ENCODE data around the gene PRM2. TPM values are rescaled to one million over a fixed set of nuclear protein-coding genes. Genes with fewer than 3 reads are reported as not detected.
A peak's percentile ranks its signal among the peaks of the same experiment; 100 is the strongest.

Gene PRM2
- polyA plus RNA-seq, 5 donors = not detected

- no peak for DNase-seq
These were observed 15.7 kb downstream of the PRM2 start for GRCh38 chr16:11260596-11260966.

DNA sequence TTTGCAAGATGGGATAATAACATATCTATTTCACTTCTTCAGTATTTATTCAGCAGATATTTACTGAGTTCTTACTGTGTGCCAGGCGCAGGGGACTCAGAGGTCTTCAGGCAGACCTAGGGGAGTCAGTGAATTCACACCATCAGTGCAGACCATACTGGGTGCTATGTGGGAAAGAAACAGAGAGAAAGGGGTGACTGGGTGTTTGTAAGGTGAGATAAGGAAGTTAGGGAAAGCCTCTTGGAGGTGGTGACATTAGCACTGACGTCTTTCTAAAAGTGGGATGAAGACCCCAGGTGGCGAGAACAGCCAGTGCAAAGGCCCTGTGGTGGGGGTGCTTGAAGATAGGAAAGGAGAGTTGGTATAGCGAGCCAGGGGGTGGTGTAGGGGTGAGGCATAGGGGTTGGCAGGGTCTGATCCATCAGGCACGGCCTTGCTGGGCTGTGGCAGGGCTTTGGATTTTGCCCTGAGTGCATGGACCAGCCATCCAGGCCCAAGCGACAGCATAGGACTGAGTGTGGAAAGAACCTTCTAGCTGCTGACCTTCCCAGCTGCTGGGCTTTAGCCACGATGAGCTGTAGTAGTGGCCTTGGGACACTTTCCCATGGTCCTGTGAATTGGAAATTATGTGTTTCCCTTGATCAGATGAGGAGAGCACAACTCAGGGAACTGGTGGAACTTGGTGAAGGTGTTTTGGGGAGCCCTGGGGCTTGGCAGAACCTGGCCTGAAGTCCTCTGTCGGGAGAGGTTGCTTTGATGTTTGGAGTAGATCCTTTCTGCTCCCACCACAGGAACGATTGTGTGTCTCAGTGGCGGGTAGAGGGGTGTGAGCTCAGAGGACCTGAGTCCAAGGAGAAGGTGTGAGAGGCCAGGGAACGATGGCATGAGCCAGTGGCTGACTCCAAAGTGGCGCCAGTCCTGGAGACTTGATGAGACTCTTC, 16.4 kb downstream of the PRM2 start:
- no peak for DNase-seq

- no peak for DNase-seq
These were observed 17.5 kb downstream of the PRM2 start for GRCh38 chr16:11258553-11259492.

GRCh38 chr16:11257131-11257938, 18.9 kb downstream of the PRM2 start:
- peak; percentile 70 to 81 for DNase-seq

DNA sequence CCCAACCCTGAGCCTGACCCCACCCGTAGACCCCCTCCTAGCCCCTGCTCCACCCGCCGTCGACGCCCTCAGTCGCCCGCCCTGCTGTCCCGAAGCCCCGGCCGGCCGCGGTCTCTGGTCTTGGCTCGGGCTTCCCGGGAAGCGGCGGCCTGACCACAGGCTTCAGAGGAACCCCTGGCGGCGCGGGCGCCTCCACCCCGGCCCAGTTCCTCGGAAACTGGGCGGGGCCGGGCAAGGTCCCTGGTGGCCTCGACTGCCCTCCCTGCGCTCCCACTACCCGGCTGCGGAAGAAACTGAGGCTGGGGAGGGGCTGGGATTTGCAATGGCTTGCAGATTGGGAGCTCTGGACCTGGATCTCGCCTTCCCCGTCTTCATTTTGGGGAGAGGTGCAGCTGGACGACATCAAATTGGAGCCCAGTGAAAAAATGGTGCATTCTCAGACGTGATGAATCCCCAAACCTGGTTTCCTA, 19.6 kb downstream of the PRM2 start:
- no peak for DNase-seq

DNA sequence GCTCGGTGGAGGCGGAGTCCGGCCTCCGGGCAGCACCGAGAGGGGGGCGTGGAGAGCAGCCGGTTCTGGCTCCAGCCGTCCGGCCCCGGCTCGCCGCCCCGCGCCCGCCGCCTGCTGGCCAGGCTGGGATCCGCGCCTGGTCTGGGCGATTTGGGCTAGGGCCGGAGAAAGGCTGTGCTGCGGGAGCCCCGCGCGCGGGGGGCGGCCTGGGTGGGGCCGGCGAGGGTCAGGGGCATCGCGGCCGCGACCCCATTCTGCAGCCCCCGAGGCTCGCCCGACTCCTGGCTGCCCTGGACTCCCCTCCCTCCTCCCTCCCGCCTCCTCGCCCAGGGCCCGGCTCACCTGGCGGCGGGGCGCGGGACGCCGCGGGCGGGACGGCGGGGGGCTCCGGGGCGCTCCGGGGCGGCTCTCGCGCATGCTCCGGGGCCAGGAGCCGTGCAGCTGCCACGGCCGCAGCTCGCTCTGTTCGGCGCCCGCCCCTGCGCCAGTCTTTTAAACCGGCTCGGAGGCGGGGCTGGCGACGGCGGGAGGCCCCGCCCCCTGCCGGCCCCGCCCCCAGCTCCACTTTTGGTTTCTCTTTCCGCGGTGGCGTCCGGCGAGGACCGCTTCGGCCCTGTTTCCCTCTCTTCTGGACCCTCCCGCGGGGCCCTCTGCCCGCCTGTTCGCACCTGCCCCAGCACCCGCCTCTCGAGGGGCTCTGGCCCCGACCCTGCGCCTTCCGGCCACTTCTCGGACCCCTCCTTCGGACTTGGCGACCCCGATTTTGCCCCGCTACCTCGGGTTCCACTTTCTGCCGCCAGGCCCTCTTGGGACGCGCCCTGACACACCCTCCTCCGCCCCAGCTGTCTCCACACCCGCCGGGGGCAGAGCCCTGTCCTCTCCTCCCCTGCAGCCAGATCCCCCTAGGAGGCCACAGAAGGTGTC, 20.3 kb downstream of the PRM2 start, which contains the start of gene SOCS1:
TSS of gene SOCS1 (minus strand) at position 468 of the 924 bp plus-strand sequence. CDS start 726 bp downstream, outside the sequence.
- peak; percentile 91 for DNase-seq

- no peak for DNase-seq
These were observed 21.2 kb downstream of the PRM2 start for GRCh38 chr16:11254913-11255736.

DNA sequence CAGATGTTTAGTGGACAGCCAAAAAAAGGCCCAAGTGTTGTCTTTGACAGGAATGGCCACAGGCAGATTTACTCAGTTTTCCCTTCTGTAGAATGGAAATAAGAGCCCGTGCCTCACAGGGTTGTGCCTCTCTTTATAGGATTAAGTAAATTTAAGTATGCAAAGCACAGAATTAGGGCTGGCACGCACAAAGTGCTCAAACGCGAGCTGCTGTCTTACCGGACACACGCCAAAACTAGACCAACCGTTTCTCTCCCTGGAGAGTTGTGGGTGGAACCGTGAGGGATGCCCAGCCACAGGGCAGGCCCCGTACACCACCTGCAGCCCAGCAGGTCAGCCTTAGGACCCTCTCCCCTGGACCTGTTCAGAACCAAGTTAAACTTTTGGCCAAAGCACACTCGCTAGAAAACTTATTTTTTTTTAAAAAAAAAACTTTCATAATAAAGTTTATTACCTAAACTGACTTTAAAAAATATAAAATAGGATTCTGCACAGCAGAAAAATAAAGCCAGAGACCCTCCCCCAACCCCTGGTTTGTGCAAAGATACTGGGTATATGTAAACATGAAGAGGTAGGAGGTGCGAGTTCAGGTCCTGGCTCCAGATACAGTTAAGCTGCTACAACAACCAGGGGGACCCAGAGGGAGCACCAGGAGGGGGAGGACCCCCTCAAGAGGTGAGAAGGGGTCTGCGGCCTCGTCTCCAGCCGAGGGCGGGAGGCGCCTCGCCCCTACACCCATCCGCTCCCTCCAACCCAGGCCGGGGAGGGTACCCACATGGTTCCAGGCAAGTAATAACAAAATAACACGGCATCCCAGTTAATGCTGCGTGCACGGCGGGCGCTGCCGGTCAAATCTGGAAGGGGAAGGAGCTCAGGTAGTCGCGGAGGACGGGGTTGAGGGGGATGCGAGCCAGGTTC, 22.0 kb downstream of the PRM2 start:
- no peak for DNase-seq

- no peak for DNase-seq
These were observed 23.0 kb downstream of the PRM2 start for GRCh38 chr16:11253009-11253994.

GRCh38 chr16:11252482-11252931, 23.8 kb downstream of the PRM2 start:
- DNase-seq = no peak

DNA sequence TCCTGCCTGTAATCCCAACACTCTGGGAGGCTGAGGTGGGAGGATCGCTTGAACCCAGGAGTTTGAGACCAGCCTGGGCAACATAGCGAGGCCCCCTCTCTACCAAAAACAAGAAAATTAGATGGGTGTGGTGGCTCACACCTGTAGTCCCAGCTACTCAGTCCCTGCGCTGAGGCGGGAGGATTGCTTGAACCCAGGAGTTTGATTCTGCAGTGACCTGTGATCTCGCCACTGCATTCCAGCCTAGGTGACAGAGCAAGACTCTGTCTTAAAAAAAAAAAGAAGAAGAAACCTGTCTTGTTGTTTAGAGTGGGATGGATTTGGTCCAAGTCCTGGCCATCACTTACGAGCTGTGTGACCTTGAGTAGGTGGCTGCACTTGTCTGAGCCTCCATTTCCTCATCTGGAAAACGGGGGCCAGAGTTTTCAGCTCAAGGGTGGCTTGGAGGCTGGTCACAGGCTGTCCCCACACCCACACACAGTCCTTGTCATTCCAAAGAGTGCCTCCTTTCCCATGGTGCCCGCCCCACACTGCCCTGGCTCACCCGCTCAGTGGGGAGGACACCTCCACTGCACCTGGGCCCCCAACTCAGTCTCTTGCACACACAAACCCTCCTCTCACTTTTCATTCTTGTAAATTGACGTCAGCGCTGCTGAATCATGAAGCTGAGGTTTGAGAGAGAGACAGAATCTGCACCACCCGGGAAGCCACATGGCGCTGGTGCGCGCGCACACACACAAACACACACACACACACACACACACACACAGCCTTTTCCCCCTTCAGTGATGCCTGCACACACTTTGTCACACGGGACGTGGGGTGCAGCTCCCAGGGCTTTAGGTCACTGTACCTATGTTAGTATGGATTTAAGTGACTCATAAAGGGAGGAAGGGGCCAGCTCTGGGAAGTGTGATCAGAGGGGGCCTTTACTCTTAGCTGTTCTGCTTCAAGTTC, 24.5 kb downstream of the PRM2 start:
- DNase-seq = no peak

GRCh38 chr16:11250786-11251524, 25.3 kb downstream of the PRM2 start:
- DNase-seq = no peak

DNA sequence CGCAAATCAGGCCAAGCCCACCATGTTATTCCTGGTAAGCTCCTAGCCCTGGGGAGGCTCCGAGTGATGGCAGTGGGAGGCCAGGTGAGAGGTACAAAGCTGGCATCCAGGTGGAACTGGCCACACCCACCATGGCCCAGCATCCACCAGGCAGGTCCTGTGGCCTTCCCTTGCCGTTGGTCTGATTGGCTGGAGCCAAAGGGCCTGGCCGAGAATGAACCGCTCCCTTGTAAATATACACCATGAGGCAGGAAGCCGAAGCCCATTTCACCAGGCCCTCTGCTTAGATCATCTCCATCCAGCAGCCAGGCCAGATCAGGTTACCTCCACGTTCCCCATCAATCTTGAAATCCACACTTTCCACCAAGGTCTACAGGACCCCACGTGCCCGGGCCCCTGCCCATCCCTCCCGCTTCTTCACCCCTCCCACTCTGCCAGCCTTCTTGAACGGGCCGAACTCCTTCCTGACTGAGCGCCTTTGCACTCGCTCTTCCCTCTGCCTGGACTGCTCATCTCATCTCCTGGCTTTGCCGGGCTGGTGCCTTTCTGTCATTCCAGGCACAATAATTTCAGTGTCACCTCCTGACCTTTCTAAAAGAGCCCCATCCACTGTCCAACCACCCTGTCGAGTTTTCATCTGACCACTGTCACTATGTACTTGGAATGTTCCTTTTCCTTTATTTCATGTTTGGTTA, 26.0 kb downstream of the PRM2 start:
- no peak for DNase-seq
